ENCODE data around the gene IL1R2. TPM values are rescaled to one million over a fixed set of nuclear protein-coding genes. Genes with fewer than 3 reads are reported as not detected.

IL1R2 gene
- total RNA-seq, 4 donors from 2014 or later = 2.3 to 18.2 (median 7.0) TPM

- Histone ChIP-seq H3K27me3 (no peaks in the 10 kb centered on the region), H3K36me3 (no peaks in the 10 kb centered on the region), H3K4me3 (no peak overlapping the region), H3K27ac (no peak overlapping the region), H3K4me1 (no peaks in the 10 kb centered on the region), H3K9me3 (no peaks in the 10 kb centered on the region)
- DNase-seq = no peak
- TF ChIP-seq CTCF (IDR thresholded peaks at IDR 0.05) (no peak), POLR2A (IDR thresholded peaks at IDR 0.05) (no peak)
These were observed 51.8 kb downstream of the IL1R2 start for GRCh38 chr2:102043560-102043959.

GRCh38 chr2:102044235-102044896 lies 52.6 kb downstream of the IL1R2 start:
- no peaks in the 10 kb centered on the region for H3K36me3 ChIP-seq
- no peak for TF ChIP-seq CTCF (IDR thresholded peaks at IDR 0.05)
- TF ChIP-seq POLR2A (IDR thresholded peaks at IDR 0.05) = no peak
- DNase-seq = no peak
- no peaks in the 10 kb centered on the region for H3K9me3 ChIP-seq
- H3K4me1 ChIP-seq = peaks cover 0 to 7% (median 0%) of the 10 kb centered on the region in 4 donors
- H3K27ac ChIP-seq = peak overlapping the region in 2 of 4 donors; percentile 17 to 77
- H3K4me3 ChIP-seq = no peak overlapping the region
- no peaks in the 10 kb centered on the region for H3K27me3 ChIP-seq

- no peak for DNase-seq
- H3K4me3 ChIP-seq = no peak overlapping the region
- H3K4me1 ChIP-seq = peaks cover 0 to 13% (median 0%) of the 10 kb centered on the region in 4 donors
- no peaks in the 10 kb centered on the region for H3K27me3 ChIP-seq
- H3K9me3 ChIP-seq = no peaks in the 10 kb centered on the region
- H3K27ac ChIP-seq = peak overlapping the region in 2 of 4 donors; percentile 17 to 77
- TF ChIP-seq POLR2A (IDR thresholded peaks at IDR 0.05) (no peak), CTCF (IDR thresholded peaks at IDR 0.05) (no peak)
- H3K36me3 ChIP-seq = no peaks in the 10 kb centered on the region
These were observed 53.3 kb downstream of the IL1R2 start for GRCh38 chr2:102044967-102045489.

DNA sequence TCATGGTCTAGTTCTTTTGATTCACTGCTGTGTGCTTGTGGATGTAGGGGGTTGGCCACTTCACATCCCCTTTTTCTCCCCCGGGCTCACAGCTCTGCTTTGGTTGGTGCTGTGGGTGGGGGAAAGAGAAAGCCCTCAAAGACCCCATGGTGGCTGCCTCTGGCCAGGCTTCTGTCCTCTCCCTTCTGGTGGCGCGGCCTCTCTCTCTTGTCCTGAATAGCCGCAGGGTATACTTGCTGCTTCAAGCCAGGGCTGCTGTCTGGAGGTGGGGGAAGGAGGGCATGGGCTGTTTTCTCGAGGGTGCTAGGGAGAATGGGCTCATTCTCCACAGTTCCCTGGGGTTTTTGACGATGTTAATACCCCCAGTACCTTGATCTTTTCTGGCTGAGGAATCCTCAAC lies 53.9 kb downstream of the IL1R2 start:
- Histone ChIP-seq H3K27ac (peak overlapping the region; percentile 28 to 77 (median 58)), H3K4me1 (peaks cover 0 to 15% (median 0%) of the 10 kb centered on the region in 4 donors), H3K9me3 (no peaks in the 10 kb centered on the region), H3K36me3 (no peaks in the 10 kb centered on the region), H3K27me3 (no peaks in the 10 kb centered on the region), H3K4me3 (no peak overlapping the region)
- no peak for DNase-seq
- no peak for TF ChIP-seq POLR2A (IDR thresholded peaks at IDR 0.05)

- Histone ChIP-seq H3K4me1 (peaks cover 0 to 15% (median 0%) of the 10 kb centered on the region in 4 donors), H3K27ac (peak overlapping the region; percentile 28 to 77 (median 58)), H3K36me3 (no peaks in the 10 kb centered on the region), H3K9me3 (no peaks in the 10 kb centered on the region), H3K4me3 (no peak overlapping the region), H3K27me3 (no peaks in the 10 kb centered on the region)
- TF ChIP-seq POLR2A (IDR thresholded peaks at IDR 0.05) = no peak
- no peak for TF ChIP-seq CTCF (IDR thresholded peaks at IDR 0.05)
- DNase-seq = no peak
These were observed 54.6 kb downstream of the IL1R2 start for GRCh38 chr2:102046135-102046986.

DNA sequence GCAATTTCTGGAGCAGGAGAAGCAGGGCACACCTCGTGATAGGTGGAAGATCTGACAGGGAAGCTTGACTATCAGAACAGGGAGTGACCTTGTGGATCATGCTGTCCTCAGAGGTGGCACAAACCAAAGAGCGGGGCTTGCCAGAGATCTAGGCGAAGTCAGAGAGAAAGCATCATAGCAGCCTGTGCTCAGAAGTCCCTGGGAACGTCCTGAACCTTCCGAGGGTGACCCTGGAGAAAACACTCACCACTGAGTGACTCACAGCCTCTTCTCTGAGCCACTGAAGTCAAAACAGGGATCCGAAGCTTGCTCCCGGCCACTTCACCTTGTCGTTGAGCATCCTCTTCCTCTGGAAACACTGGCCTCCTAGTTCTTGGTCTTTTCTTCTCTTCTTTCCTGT lies 56.7 kb downstream of the IL1R2 start:
- Histone ChIP-seq H3K36me3 (no peaks in the 10 kb centered on the region), H3K9me3 (no peaks in the 10 kb centered on the region), H3K4me3 (no peak overlapping the region), H3K4me1 (peaks cover 0 to 15% (median 0%) of the 10 kb centered on the region in 4 donors), H3K27ac (peak overlapping the region in 3 of 4 donors; percentile 61 to 83 (median 64)), H3K27me3 (no peaks in the 10 kb centered on the region)
- peak in 1 of 3 donors; percentile 70 for DNase-seq
- TF ChIP-seq POLR2A (IDR thresholded peaks at IDR 0.05) = no peak

All from Peyer's patch (tissue), 4 donors.